GM18508 (cell line): ENCODE data around the gene GK.
"Not testable (repeated sequence)": the region's sequence is repeated elsewhere in the genome, so short reads cannot be mapped to it uniquely, and the experiment has no call there.

Experiments used
- ATAC-seq: cut with Tn5 transposase; IDR thresholded peaks from one replicate; pipeline ENCODE4 v1.9.1; 2021; ENCODE audit warnings: moderate number of reproducible peaks; ENCODE audit not compliant: insufficient read depth, unreplicated experiment

Gene GK

DNA sequence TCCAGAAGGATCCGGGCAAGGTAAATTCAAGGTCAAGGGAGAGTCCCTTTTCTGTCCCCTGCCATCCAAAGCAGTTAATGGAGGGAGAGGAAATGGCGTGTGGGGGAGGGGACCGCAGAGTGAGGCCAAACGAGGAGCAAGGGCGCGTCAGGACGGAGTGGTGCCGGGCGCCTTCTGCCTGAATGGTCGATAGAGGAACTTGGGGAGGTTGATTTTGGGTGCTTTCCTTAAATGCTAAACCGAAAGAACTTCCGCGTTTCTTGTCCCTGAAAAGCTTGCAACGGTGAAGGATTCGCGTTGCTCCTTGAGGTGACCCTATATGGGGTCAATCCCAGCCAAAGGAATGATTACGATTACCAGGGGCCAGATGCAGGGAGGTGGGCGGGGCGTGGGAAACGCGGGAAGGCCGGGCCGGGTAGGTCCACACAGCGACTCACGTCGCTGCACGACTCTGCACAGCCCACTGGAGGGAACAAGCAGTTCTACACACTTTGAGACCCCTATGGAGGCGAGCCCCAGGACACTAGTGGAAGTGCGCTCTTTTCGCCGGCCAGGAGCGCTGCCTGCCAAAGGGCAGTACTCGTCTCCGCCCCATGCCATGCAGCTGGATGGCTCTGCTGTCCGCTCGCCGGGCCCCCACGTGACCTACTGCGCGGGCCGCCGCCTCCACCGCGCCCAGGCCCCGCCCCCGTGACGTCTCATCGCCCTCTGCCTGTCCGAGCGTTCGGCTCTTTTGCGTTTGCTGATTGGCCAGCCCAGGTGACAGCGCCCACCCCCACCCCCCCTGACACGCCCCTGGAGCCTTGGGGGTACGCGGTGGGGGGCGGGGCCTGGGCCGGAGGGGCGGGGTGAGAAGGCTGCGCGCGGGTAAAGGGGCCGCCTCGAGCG lies 452 bp upstream of the GK start:
- peak; percentile 54 for ATAC-seq

DNA sequence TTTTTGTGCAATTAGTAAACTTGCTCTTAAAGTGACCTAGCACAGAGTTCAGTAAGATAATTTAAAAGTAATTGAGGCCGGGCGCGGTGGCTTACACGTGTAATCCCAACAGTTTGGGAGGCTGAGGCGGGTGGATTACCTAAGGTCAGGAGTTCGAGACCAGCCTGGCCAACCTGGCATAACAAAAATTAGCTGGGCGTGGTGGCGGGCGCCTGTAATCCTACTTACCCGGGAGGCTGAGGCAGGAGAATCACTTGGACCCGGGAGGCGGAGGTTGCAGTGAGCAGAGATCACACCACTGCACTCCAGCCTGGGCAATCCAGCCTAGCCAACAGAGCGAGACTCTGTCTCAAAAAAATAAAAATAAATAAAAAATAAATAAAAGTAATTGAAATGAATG lies 1.2 kb downstream of the GK start:
- ATAC-seq: not testable (repeated sequence)

GRCh38 chrX:30654989-30655607 lies 1.9 kb downstream of the GK start:
- no peak for ATAC-seq

DNA sequence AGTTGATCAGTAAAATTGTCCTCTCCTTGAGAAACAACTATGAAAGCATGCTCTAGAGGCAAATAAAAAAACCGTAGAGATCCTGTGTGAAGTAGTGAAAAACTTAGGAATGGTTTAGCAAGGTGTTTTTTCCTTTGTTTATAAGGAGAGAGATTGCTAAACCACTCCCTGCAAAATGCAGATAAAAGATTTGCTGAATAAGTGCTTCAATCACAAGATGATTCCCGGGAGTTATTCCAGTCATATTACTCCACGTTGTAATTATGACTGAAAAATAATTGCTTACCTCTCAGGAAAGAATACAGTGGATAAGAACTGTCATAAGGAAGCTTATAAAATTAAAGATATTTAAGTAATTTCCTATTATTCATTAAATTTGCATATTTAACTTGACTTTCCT lies 2.8 kb downstream of the GK start:
- no peak for ATAC-seq

GRCh38 chrX:30657196-30658161 lies 4.3 kb downstream of the GK start:
- ATAC-seq: no peak

- ATAC-seq: no peak
Measured at GRCh38 chrX:30659421-30659820, 6.2 kb downstream of the GK start.

- no peak for ATAC-seq
Measured at GRCh38 chrX:30661228-30661627, 8.0 kb downstream of the GK start.

DNA sequence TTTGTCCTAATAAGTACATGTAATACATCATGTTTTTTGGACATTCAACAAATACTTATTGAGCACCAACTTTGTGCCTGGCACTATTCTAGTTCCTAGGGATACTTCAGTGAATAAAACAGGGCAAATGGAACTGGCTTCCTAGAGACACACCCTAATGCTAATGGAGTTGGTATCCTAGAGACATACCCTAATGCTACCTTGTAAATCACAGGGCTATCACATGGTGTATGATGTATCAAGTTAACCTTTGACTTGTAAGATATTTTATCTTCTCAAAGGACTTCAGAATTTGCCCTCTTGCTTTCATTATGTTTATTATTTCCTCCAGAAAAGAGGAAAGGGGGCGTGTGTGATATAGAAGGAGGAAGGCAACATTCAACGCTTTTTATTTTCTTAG lies 10.1 kb downstream of the GK start:
- ATAC-seq: no peak

GRCh38 chrX:30665471-30665870 lies 12.2 kb downstream of the GK start:
- ATAC-seq: no peak

DNA sequence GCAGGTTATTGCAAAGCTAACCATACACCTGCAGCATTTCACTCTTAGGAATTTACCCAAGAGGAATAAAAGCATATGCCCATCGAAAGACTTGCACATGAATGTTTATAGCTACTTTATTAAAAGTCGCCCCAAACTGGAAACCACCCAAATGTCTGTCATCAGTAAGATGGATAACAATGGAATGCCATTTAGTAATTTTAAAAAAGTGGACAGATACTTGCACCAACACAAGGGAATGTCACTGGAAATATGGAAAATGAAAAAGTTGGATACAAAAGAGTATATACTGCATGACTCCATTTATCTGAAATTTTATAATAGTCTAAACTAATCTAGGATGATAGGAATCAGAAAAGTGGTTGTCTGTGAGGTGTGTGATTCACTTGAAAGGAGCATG lies 12.9 kb downstream of the GK start:
- no peak for ATAC-seq

DNA sequence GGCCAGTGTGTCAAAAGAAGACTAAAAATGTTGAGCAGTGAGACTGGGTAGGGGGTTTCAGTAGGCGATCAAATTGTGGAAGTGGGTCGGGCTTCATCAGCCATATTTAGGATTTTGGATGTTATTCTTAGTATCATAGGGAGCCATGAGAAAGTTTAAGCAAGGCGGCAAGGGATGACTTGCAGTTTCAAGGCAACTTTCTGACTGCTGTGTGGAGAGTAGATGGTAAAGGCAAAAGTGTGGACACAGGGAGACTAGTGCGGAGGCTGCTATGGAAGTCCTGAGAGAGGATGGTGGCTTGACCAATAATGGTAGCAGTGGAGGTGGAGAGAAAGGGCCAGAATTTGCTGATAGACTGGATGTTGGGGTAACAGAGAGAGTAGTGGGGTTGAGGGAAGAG lies 15.4 kb downstream of the GK start:
- ATAC-seq: no peak

- ATAC-seq: not testable (repeated sequence)
Measured at GRCh38 chrX:30671189-30671588, 18.0 kb downstream of the GK start.

- ATAC-seq: no peak
Measured at GRCh38 chrX:30673127-30673796, 20.0 kb downstream of the GK start.

GRCh38 chrX:30673884-30674598 lies 20.8 kb downstream of the GK start:
- ATAC-seq: no peak

DNA sequence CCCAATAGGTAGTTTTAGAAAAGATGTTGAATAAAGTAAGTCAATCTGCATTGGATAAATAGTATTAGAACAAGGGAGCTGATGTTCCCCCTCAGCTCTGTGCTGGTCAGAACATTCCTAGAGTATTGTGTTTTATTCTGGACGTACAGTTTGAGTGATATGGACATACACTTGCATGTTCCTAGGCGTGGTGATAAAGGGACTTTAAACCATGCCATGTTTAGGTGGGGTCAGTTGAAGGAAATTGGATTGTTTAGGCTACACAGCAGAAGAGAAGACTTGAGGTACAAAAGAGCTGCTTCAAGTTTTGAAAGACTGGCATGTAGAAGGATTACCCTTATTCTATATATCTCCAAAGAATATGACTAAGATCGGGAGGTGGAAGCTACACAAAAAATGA lies 21.6 kb downstream of the GK start:
- ATAC-seq: no peak

GRCh38 chrX:30679369-30679768 lies 26.1 kb downstream of the GK start:
- ATAC-seq: no peak

DNA sequence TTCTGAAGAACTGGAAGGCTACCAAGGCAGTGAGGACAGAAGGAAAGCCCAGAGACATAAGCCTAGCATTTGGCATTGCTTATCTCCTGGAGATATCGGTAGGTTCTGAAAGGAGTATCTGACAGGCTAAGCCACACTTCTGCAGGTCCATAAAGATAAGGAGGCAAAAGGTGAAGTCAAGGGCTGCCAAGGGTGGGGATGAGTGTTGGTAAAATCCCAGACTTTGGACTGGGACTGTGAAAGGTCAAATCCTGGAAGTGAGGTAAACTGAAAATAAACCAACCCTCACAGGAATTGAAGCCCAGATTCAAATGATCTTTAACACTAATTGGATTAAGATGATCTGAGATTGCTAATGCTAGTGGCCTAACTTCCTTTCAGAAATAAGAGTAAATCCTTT lies 27.4 kb downstream of the GK start:
- ATAC-seq: no peak

DNA sequence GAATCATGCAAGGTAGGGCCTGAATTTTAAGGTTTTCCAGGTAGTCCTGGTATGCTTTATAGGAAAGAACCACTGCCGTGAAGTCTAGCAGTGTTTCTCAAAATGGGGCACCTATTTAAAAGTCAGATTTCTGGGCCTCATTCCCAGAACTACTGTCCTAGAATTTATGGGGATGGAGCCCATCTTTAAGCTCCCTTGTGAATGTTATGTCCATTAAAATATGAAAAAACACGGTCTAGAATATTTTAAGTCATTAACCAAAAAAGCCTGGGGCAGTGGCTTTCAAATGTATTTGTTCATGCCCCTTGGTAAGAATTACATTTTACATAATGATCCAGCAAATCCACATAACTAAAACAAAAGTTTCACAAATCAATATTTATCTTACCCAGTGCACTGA lies 35.4 kb downstream of the GK start:
- ATAC-seq: no peak

- ATAC-seq: no peak
Measured at GRCh38 chrX:30689116-30689515, 35.9 kb downstream of the GK start.

DNA sequence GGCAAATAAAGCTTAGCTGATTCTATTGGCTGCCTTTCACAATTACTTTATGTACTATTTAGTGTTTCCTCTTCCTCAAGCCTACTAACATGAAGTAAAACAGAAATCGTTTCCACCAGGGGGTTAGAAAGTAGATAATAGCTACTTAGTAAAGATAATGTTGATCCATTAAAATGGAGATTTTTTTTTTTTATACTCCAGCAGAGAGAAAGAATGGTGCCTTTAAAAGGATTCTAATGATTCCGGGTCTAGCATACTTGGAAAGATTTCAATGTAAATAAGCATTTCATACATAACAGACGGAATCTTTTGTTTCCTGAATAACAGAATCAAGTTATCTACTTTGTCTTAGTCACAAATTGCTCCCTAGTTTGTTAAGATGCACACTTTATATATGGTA lies 37.1 kb downstream of the GK start:
- no peak for ATAC-seq
